WI38 (cell line): ENCODE data around the gene STIM1.
"Not testable (repeated sequence)": the region's sequence is repeated elsewhere in the genome, so short reads cannot be mapped to it uniquely, and the experiment has no call there.

Experiments used
- H3K4me3 ChIP-seq: 2 replicates; pipeline ENCODE4 v1.5.1; 2011; ENCODE audit warnings: low read depth, mild to moderate bottlenecking, control low read depth, low read length
- TF ChIP-seq, protein P1 (sequence below): IDR thresholded peaks from 2 replicates; pipeline ENCODE4 v1.5.1; 2012; ENCODE audit warnings: low read depth, mild to moderate bottlenecking, control low read depth, low read length

The STIM1 gene

DNA sequence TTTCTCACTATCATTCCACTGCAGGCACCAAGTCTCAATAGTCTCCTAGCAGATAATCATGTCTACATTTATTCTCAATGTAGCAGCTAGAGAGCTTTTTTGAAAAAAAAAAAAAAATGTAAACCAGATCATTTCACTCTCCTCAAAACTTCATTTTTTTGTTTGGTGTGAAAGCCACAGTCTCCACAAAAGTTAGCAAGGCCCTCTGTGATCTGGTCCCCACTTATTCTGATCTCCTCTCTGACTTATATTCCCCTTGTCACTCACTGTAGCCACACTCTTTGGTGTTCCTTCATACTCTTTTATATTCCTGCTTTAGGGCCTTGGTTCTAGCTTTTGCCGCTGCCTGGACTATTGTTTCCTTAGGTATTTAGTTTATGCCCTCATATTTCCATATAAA is 137.5 kb downstream of the STIM1 start:
- no peak overlapping the region for H3K4me3 ChIP-seq
- TF ChIP-seq, protein P1, sequence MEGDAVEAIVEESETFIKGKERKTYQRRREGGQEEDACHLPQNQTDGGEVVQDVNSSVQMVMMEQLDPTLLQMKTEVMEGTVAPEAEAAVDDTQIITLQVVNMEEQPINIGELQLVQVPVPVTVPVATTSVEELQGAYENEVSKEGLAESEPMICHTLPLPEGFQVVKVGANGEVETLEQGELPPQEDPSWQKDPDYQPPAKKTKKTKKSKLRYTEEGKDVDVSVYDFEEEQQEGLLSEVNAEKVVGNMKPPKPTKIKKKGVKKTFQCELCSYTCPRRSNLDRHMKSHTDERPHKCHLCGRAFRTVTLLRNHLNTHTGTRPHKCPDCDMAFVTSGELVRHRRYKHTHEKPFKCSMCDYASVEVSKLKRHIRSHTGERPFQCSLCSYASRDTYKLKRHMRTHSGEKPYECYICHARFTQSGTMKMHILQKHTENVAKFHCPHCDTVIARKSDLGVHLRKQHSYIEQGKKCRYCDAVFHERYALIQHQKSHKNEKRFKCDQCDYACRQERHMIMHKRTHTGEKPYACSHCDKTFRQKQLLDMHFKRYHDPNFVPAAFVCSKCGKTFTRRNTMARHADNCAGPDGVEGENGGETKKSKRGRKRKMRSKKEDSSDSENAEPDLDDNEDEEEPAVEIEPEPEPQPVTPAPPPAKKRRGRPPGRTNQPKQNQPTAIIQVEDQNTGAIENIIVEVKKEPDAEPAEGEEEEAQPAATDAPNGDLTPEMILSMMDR = no peak

DNA sequence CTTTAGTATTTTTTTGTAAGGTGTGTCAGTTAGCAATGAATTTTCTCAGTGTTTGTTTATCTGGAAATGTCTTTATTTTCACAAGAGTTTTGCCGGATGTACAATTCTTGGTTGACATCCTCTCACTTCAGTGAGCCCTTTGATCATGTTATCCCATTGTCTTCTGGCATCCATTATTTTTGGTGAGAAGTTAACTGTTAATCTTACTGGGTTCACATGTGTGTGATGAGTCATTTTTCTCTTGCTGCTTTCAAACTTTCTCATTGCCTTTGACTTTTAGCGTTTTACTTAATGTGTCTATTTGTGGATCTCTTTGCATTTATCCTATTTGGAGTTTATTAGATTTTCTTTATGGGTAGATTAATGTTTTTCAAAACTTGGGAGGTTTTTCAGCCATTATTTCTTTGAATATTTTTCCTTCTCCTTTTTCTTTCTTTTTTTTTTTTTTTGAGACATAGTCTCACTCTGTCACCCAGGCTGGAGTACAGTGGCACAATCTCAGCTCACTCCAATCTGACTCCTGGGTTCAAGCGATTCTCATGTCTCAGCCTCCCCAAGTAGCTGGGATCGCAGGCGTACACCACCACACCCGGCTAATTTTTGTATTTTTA is 138.7 kb downstream of the STIM1 start:
- TF ChIP-seq, protein P1 = no peak
- no peak overlapping the region for H3K4me3 ChIP-seq

DNA sequence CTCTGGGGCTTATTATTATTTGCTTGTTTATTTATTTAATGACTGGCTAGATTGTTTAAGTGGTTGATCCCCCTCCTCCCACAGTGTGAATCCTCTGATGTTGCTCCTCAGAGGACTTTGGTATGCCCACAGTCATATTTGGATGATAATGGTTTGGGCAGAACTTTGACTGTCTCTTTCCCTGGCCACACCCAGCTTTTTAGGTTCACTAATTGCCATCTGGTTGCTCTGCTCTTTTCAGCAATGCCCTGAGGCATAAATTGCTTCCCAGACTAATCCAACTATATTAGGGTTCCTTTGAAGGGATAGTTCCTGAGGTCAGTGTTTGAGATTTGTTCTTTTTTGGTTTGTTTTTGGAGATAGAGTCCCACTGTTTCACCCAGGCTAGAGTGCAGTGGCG is 139.8 kb downstream of the STIM1 start:
- no peak overlapping the region for H3K4me3 ChIP-seq
- TF ChIP-seq, protein P1 = no peak

DNA sequence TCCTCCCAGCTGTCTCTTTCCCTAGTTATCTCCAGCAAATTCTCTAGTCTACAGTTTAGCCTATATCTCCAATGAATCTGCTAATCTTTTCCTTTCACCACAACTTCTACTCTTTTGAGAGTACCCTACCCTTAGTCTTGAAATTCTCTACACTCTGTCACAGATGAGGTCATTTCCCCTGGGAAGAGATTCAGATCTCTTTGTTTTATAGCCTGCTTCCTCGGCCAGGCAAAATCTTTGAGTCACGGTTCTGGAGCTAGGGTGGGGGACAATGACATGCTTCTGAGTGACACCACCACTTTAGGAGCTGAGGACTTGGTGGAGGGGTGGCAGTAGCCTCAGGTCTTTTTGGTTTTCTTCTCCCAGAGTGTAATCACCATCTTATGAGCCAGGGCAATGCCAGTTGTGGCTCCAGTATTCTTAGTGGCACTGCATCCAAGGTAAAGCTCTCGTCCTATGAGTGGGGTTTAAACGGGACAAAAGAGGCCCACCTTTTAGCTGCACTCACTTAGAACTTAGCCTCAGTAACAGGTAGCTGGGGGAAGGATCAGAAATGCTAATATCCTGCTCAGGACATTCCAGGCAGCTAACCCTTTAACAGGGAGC is 140.6 kb downstream of the STIM1 start:
- TF ChIP-seq, protein P1 = no peak

DNA sequence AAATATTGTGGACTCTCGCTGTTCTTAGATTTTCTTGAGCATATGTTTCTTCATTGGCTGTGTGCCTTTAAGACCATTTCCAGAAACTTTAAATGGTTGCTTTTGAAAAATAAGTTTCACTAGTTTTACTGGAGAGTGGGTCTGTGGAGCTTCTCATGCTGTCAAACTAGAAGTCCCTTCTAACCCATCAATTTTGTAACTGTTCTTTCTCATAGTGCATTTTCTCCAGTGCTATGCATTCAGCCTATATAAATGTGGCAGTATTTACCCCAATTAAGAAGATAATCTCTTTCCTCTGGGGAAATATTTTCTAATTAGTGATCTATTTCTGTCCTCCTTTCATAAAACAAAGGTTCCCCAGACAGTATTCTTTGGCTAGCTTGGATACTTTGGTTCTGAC is 141.2 kb downstream of the STIM1 start:
- no peak overlapping the region for H3K4me3 ChIP-seq
- TF ChIP-seq, protein P1 = no peak

More for the DNA sequence above, 140.6 kb downstream of the STIM1 start:
- H3K4me3 ChIP-seq = no peak overlapping the region

GRCh38 chr11:4004753-4005152 is 149.3 kb downstream of the STIM1 start:
- not testable (repeated sequence) for H3K4me3 ChIP-seq

- TF ChIP-seq, protein P1 = no peak
- no peak overlapping the region for H3K4me3 ChIP-seq
Observed at GRCh38 chr11:4006946-4007680, 151.6 kb downstream of the STIM1 start.
